Hepatocyte (in vitro differentiated cells): Measurements from ENCODE around the gene ERGIC1. TPM values are rescaled to one million over a fixed set of nuclear protein-coding genes. Genes with fewer than 3 reads are reported as not detected.

ENCODE experiments used
- DNase-seq: peaks from one replicate; pipeline ENCODE4 v3.0.0-alpha.2; 2016; ENCODE audit warnings: low spot score
- H2AFZ ChIP-seq: fragments of 200-600 bp; sonication (generic); 2 replicates; pipeline ENCODE4 v1.6.0; 2016; ENCODE audit warnings: antibody characterized with exemption, mild to moderate bottlenecking
- H3K27ac ChIP-seq: fragments of 200-600 bp; sonication (generic); 2 replicates; pipeline ENCODE4 v1.5.1; 2016; ENCODE audit warnings: mild to moderate bottlenecking
- H3K27me3 ChIP-seq: fragments of 200-600 bp; sonication (generic); 2 replicates; pipeline ENCODE4 v1.6.1; 2016
- H3K36me3 ChIP-seq: fragments of 200-600 bp; sonication (generic); replicated peaks from 2 replicates; pipeline ENCODE4 v1.5.1; 2016; ENCODE audit warnings: low read depth; ENCODE audit not compliant: insufficient read depth
- H3K4me1 ChIP-seq: fragments of 200-600 bp; sonication (generic); 2 replicates; pipeline ENCODE4 v1.5.1; 2016; ENCODE audit warnings: mild to moderate bottlenecking, moderate library complexity; ENCODE audit not compliant: insufficient read depth
- H3K4me2 ChIP-seq: fragments of 200-600 bp; sonication (generic); 2 replicates; pipeline ENCODE4 v1.6.0; 2016
- H3K4me3 ChIP-seq: fragments of 200-600 bp; sonication (generic); 2 replicates; pipeline ENCODE4 v1.5.1; 2016; ENCODE audit warnings: mild to moderate bottlenecking
- H3K79me2 ChIP-seq: fragments of 200-600 bp; sonication (generic); 2 replicates; pipeline ENCODE4 v1.6.0; 2017; ENCODE audit warnings: mild to moderate bottlenecking
- H3K9me2 ChIP-seq: fragments of 200-600 bp; sonication (generic); replicated peaks from 2 replicates; pipeline ENCODE4 v1.6.0; 2017; ENCODE audit warnings: mild to moderate bottlenecking; ENCODE audit not compliant: insufficient read depth
- H3K9me3 ChIP-seq: fragments of 200-600 bp; sonication (generic); 2 replicates; pipeline ENCODE4 v1.5.1; 2016; ENCODE audit warnings: low read depth, mild to moderate bottlenecking
- H4K20me1 ChIP-seq: fragments of 200-600 bp; sonication (generic); 2 replicates; pipeline ENCODE4 v1.6.0; 2016; ENCODE audit warnings: mild to moderate bottlenecking; ENCODE audit not compliant: insufficient read depth, poor library complexity, severe bottlenecking
- CTCF ChIP-seq: fragments of 200-600 bp; sonication (generic); IDR thresholded peaks from 2 replicates; pipeline ENCODE4 v1.5.1; 2016; ENCODE audit warnings: antibody characterized with exemption, mild to moderate bottlenecking; ENCODE audit not compliant: poor library complexity
- EZH2 ChIP-seq: fragments of 200-600 bp; sonication (generic); IDR thresholded peaks from 2 replicates; pipeline ENCODE4 v1.6.1; 2016; ENCODE audit warnings: antibody characterized with exemption, mild to moderate bottlenecking, borderline replicate concordance
- EZH2phosphoT487 ChIP-seq: fragments of 200-600 bp; sonication (generic); IDR thresholded peaks from one replicate; pipeline ENCODE4 v1.6.1; 2018; ENCODE audit warnings: antibody characterized with exemption, mild to moderate bottlenecking, low read depth, moderate library complexity; ENCODE audit not compliant: unreplicated experiment, severe bottlenecking
- WGBS: methylation state at CpG from one replicate; pipeline ENCODE4 v1.1.6; 2016; ENCODE audit warnings: low lambda C conversion rate; ENCODE audit errors: missing lambda C conversion rate; 5-methylcytosine and 5-hydroxymethylcytosine counted together
- polyA plus RNA-seq: library from polyadenylated mRNA; unstranded; fragments of >200 nt; fragmentation: Nextera tagmentation; extraction: Ambion mirVana; gene quantifications from 2 replicates; pipeline ENCODE4 v1.2.1, GENCODE V29; 2016
- total RNA-seq: library from RNA; depleted of rRNA; stranded (reverse); fragments of >200 nt; gene quantifications from 2 replicates; pipeline ENCODE4 v1.2.3, GENCODE V29; 2014

The ERGIC1 gene
- total and polyA plus RNA-seq, 2 experiments from 2014 or later = 39.1 to 107 TPM

- H3K4me1 ChIP-seq = peaks cover 5% of the 10 kb centered on the region
- no peak for DNase-seq
- no peaks in the 10 kb centered on the region for H3K27me3 ChIP-seq
- no peak overlapping the region for H3K4me2 ChIP-seq
- no peak overlapping the region for H2AFZ ChIP-seq
- H4K20me1 ChIP-seq = no peaks in the 10 kb centered on the region
- no peaks in the 10 kb centered on the region for H3K36me3 ChIP-seq
- no peaks in the 10 kb centered on the region for H3K9me3 ChIP-seq
- H3K4me3 ChIP-seq = no peak overlapping the region
- H3K27ac ChIP-seq = no peak overlapping the region
- H3K9me2 ChIP-seq = no peaks in the 10 kb centered on the region
- no peak for TF ChIP-seq CTCF
- no peak for TF ChIP-seq EZH2phosphoT487
- TF ChIP-seq EZH2 = no peak
- 94% methylated on average over 23 of the region's 23 CpGs for WGBS
- H3K79me2 ChIP-seq = peaks cover 40% of the 10 kb centered on the region
These were observed 51.7 kb downstream of the ERGIC1 start for GRCh38 chr5:172885597-172886340.

- H3K36me3 ChIP-seq = no peaks in the 10 kb centered on the region
- DNase-seq = no peak
- H3K4me2 ChIP-seq = no peak overlapping the region
- H3K4me1 ChIP-seq = peaks cover 5% of the 10 kb centered on the region
- TF ChIP-seq CTCF (no peak), EZH2 (no peak)
- peak overlapping the region; percentile 74 for H3K27ac ChIP-seq
- no peaks in the 10 kb centered on the region for H3K27me3 ChIP-seq
- 88% methylated on average over 6 of the region's 6 CpGs for WGBS
- no peak overlapping the region for H3K4me3 ChIP-seq
- no peak overlapping the region for H2AFZ ChIP-seq
- H3K9me3 ChIP-seq = no peaks in the 10 kb centered on the region
- H3K9me2 ChIP-seq = no peaks in the 10 kb centered on the region
- no peaks in the 10 kb centered on the region for H4K20me1 ChIP-seq
- peaks cover 36% of the 10 kb centered on the region for H3K79me2 ChIP-seq
These were observed 52.4 kb downstream of the ERGIC1 start for GRCh38 chr5:172886476-172886875.

GRCh38 chr5:172886974-172887501 lies 53.0 kb downstream of the ERGIC1 start:
- 76% methylated on average over 17 of the region's 17 CpGs for WGBS
- Histone ChIP-seq H3K79me2 (peaks cover 36% of the 10 kb centered on the region), H4K20me1 (no peaks in the 10 kb centered on the region), H3K4me3 (no peak overlapping the region), H3K9me3 (no peaks in the 10 kb centered on the region), H3K4me1 (peaks cover 5% of the 10 kb centered on the region), H3K27me3 (no peaks in the 10 kb centered on the region), H3K27ac (peak overlapping the region; percentile 85), H3K4me2 (no peak overlapping the region), H2AFZ (no peak overlapping the region), H3K36me3 (no peaks in the 10 kb centered on the region), H3K9me2 (no peaks in the 10 kb centered on the region)
- no peak for TF ChIP-seq EZH2phosphoT487
- no peak for TF ChIP-seq EZH2
- no peak for TF ChIP-seq CTCF
- DNase-seq = peak; percentile 64
